Activated T-helper 1 cell treated with anti-CD3 and anti-CD28 coated beads, Interleukin-12 subunit alpha, Interleukin-12 subunit beta, Interleukin-2, Interleukin-4 antibody, amounts not matched to agents 30 ng/mL and 10 ng/mL and 1 ng/mL, durations not matched to agents 14 hours and 24 hours and 36 hours (primary cell): ENCODE measurements around the gene KIRREL3. TPM values are rescaled to one million over a fixed set of nuclear protein-coding genes. Genes with fewer than 3 reads are reported as not detected.

ENCODE experiments used
- DNase-seq: peaks from one replicate; pipeline ENCODE4 v3.0.0; 2021; ENCODE audit warnings: low spot score
- H3K27ac Mint-ChIP-seq: one replicate; pipeline ENCODE4 v1.8.0; 2021; ENCODE audit warnings: mild to moderate bottlenecking, mixed read lengths
- H3K27me3 Mint-ChIP-seq: one replicate; pipeline ENCODE4 v1.8.0; 2022; ENCODE audit warnings: mild to moderate bottlenecking, moderate library complexity, mixed read lengths; ENCODE audit not compliant: insufficient read depth
- H3K36me3 Mint-ChIP-seq: one replicate; pipeline ENCODE4 v1.8.0; 2021; ENCODE audit warnings: low read depth, mixed read lengths
- H3K4me1 Mint-ChIP-seq: one replicate; pipeline ENCODE4 v1.8.0; 2021; ENCODE audit warnings: low read depth, mixed read lengths
- H3K4me3 Mint-ChIP-seq: one replicate; pipeline ENCODE4 v1.8.0; 2021; ENCODE audit warnings: mild to moderate bottlenecking, moderate library complexity, mixed read lengths
- H3K9me3 Mint-ChIP-seq: one replicate; pipeline ENCODE4 v1.8.0; 2021; ENCODE audit warnings: mixed read lengths
- intact Hi-C: fragments of 100-400 bp; cut with micrococcal nuclease; formaldehyde crosslinking; loops from one replicate; pipeline ENCODE4 v1.15.1; 2024
- total RNA-seq: library from RNA; stranded (reverse); gene quantifications from 2 replicates; pipeline ENCODE4 v1.2.3, GENCODE V29; 2022

KIRREL3 gene
- total RNA-seq, 1 donor from 2014 or later = not detected

DNA sequence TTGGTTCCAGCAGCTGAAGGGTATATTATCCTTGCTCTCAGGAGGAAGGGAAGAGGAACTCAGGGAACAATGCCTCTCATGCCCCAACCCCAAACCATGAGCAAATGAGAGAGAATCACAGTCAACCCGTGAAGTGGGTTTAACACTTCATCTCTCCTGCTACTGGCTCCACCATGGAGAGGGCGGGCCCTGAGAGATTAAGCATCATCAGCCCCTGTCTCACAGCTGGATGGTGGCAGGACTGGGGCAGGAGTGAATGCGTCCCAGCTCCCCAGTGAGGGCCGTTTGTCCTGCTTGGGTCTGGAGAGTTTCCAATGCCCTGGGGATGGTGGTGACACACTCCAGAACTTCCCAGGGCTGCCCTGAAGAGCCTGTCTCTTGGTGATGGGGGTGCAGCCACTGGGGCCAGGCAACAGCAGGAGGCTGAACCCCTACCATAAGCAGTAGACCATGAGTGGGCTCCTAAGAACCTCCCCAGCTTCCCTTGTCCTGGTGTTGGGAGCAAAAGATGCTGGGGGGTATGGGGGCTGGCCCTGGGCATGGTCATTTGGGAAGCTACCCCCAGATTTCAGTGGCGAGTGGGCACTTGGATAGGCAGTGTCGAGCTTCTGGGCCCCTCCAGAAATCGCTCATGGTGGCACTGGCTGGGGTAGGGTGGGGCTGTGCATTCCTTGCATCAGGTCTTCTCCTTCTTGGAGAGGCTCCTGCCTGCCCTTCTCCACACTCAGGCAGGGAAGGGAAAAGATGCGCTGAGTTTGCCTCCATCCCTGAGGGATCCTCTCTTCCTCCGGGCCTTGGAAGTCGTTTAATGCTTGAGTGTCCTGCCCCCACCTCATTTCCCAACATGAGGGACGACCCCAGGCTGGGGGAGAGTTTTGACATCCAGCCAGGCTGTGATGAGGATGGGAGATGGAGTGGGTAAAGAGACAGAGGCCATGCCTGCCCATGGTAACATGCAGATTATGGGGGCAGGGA lies 487.5 kb downstream of the KIRREL3 start:
- intact Hi-C loops = no loop called here
- H3K27me3 Mint-ChIP-seq = peaks cover 9% of the 10 kb centered on the region

DNA sequence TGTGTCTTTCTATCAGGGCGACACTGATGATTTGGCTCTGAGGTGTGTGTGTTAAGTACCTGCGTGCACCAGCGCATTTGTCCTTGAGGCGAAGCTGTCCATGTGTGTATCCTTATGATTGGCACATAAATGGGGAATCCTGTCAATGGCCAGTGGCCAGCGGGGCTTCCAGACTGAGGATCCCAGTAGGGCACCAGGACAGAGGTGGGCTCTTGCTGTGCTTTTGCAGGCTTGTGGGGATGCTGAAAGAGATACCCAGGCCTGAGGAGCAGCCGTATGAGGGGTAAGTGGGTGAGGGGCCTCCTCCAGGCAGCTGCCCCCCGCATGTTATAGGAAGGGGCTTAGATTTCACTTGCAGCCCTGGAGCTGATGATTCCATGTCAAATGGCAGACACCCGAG lies 488.3 kb downstream of the KIRREL3 start:
- Mint-ChIP-seq H3K4me1 (no peaks in the 10 kb centered on the region), H3K9me3 (no peaks in the 10 kb centered on the region), H3K36me3 (no peaks in the 10 kb centered on the region), H3K27ac (no peak overlapping the region), H3K4me3 (no peak overlapping the region), H3K27me3 (peaks cover 9% of the 10 kb centered on the region)
- intact Hi-C loops = no loop called here
- no peak for DNase-seq

More for the DNA sequence above, 487.5 kb downstream of the KIRREL3 start:
- DNase-seq = no peak
- Mint-ChIP-seq H3K27ac (no peak overlapping the region), H3K4me3 (no peak overlapping the region), H3K36me3 (no peaks in the 10 kb centered on the region), H3K4me1 (no peaks in the 10 kb centered on the region), H3K9me3 (no peaks in the 10 kb centered on the region)

DNA sequence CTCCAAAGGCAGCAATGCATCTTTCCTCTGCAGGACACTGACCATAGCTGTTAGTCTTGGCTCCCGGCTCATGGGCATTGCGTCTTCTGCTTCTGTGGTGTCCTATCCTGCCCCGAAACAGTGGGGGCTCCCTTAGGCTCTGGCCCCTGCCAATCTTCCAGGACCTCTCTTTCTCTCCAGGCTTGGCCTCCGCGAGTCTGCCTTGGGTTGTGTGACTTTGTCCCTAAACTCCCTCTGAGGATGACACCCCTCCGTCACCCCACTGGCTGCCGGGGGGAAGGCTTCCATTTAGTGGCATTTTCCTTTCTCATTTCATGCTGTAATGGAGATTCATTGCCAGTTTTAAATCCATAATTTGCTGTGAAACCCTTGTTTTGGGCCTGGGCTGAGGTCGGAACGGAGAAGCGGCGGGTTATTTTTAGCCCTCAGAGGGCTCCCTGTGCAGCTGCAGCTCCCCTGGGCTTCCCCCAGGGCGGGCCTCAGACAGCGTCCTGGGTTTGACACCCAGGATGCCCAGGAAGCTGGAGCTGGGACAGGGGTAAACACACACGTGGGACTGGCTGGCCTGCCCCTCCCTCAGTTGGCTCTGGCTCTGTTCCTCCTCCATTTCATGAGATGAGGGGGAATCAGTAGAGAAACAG lies 489.0 kb downstream of the KIRREL3 start:
- intact Hi-C loops = no loop called here
- DNase-seq = no peak
- Mint-ChIP-seq H3K27me3 (peaks cover 9% of the 10 kb centered on the region), H3K4me1 (no peaks in the 10 kb centered on the region), H3K4me3 (no peak overlapping the region), H3K9me3 (no peaks in the 10 kb centered on the region), H3K27ac (no peak overlapping the region), H3K36me3 (no peaks in the 10 kb centered on the region)

DNA sequence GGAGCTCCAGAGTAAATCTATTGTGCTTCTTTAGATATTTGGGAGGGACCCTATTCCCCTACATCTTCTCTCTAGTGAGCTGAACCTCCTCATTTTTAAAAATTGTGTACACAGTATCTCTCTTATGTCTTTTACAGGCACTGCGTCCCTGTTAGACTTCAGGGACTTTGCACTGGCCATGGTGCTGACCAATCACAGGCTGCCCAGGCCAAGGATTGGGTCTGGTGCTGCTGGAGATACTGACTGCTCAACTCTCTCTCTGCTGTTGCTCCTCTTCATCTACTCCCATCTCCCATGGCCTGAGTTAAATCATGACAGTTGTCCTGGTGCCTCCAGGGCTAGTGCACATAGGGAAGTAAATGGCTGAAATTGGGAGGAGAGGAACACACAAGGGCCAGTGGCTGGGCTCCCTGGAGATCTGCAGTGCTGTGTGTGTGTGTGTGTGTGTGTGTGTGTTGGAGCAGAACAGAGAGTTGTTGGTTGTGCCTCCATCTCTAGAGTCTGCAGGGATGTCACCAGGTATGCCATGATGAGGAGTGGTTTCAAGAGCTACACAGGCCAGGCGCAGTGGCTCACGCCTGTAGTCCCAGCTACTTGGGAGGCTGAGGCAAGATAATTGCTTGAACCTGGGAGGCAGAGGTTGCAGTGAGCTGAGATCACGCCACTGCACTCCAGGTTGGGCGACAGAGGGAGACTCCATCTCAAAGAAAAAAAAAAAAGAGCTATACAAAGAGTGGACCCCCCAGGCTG lies 489.8 kb downstream of the KIRREL3 start:
- H3K9me3 Mint-ChIP-seq = no peaks in the 10 kb centered on the region
- no peak overlapping the region for H3K4me3 Mint-ChIP-seq
- no peaks in the 10 kb centered on the region for H3K4me1 Mint-ChIP-seq
- no peak overlapping the region for H3K27ac Mint-ChIP-seq
- no peak for DNase-seq
- intact Hi-C loops = no loop called here
- H3K36me3 Mint-ChIP-seq = no peaks in the 10 kb centered on the region
- peaks cover 9% of the 10 kb centered on the region for H3K27me3 Mint-ChIP-seq

DNA sequence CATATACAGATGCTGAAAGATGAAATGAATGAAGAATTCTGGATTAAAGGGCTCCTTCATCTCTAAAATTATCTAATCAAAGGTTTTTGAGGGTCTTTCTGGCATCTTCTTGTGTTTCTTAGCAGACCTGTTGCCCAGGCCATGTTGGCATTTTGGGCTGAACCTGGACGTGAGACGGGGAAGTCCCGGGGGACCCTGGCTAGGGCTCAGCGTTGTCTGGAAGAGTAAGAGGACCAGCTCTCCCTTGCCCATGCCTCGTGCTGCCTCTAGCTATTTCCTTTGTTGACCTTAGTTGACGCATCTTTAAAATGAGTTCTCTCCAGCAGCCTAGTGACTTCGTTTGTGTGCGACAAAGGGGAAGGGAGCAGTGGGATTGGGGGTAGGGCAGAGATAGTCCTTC lies 492.9 kb downstream of the KIRREL3 start:
- H3K36me3 Mint-ChIP-seq = no peaks in the 10 kb centered on the region
- intact Hi-C loops = no loop called here
- no peak overlapping the region for H3K27ac Mint-ChIP-seq
- H3K4me3 Mint-ChIP-seq = no peak overlapping the region
- DNase-seq = no peak
- no peaks in the 10 kb centered on the region for H3K4me1 Mint-ChIP-seq
- H3K27me3 Mint-ChIP-seq = peaks cover 10% of the 10 kb centered on the region
- no peaks in the 10 kb centered on the region for H3K9me3 Mint-ChIP-seq

DNA sequence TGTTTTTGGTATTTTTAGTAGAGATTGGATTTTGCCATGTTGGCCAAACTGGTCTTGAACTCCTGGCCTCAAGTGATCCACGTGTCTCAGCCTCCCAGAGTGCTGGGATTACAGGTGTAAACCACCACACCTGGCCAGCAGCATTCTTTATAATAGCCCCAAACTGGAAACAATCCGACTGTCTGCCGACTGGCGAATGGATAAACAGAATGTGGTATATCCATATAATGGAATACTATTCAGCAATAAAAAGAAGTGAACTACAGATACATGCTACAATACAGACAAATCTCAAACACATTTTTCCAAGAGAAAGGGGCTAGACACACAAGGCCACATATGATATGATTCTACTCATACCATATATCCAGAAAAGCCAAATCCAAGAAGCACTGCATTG lies 493.8 kb downstream of the KIRREL3 start:
- intact Hi-C loops = no loop called here
- Mint-ChIP-seq H3K4me3 (no peak overlapping the region), H3K36me3 (no peaks in the 10 kb centered on the region), H3K9me3 (no peaks in the 10 kb centered on the region), H3K27ac (no peak overlapping the region), H3K27me3 (peaks cover 17% of the 10 kb centered on the region), H3K4me1 (no peaks in the 10 kb centered on the region)
- DNase-seq = no peak

DNA sequence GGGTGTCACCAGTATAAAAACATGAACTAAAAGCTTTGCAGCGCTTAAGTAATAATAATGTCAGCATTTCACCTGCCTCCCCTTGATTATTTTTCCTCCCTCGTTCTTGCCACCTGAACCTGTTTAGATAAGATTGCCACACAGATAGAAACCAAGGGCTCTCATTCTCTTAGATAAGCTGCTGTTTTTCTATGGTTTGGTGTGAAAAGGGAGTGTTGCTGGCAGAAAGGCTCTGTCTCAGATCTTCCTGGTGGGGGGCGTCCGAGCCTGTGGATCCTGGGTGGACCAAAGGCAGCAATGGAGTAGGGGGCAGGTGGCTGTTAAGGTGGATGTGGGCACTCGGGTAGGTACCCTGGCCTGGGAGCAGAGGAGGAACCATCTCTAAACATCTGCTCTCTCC lies 497.6 kb downstream of the KIRREL3 start:
- Mint-ChIP-seq H3K27ac (no peak overlapping the region), H3K9me3 (no peaks in the 10 kb centered on the region), H3K4me1 (no peaks in the 10 kb centered on the region), H3K27me3 (peaks cover 21% of the 10 kb centered on the region), H3K36me3 (no peaks in the 10 kb centered on the region), H3K4me3 (no peak overlapping the region)
- intact Hi-C loops = no loop called here
- no peak for DNase-seq

DNA sequence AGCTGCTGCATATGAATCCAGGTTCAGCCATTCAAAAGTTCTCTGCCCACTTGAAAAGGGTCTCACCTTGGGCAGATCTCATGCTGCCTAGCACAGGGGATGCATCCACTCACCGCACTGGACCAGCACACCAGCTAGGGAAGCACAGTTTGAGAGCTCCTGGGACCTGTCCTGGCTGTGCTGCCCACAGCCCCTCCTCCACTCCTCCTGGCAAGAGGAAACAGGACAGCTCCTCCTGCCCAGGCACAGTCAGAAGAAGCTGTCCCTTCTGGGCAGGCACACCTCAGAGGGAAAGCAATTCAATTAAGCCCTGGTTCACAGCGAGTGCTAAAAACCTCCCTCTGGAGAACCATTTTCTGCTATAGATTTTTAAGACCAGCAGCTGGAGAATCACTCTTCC lies 498.4 kb downstream of the KIRREL3 start:
- no peak for DNase-seq
- Mint-ChIP-seq H3K27me3 (peaks cover 21% of the 10 kb centered on the region), H3K4me1 (no peaks in the 10 kb centered on the region), H3K27ac (no peak overlapping the region), H3K4me3 (no peak overlapping the region), H3K36me3 (no peaks in the 10 kb centered on the region), H3K9me3 (no peaks in the 10 kb centered on the region)
- intact Hi-C loops = no loop called here

DNA sequence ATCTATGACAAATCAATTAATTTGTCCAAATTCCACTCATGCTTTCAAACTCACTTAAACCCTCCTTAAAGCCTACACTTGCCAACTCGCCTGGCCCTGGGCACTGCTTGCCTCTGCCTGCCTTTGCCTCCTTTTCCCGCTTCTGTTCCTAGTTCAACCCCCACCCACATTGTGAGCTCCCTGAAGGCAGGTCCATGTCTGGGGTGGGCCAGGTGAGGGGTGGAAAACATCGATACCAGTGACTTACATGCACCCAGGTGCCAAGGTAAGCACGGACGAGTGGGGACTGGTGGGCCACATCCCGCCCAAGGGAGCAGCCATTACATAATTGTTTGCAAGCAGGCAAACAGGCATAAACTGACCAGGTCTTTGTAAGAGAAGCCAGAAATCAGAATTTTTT lies 498.9 kb downstream of the KIRREL3 start:
- DNase-seq = no peak
- H3K9me3 Mint-ChIP-seq = no peaks in the 10 kb centered on the region
- H3K36me3 Mint-ChIP-seq = no peaks in the 10 kb centered on the region
- intact Hi-C loops = no loop called here
- H3K27me3 Mint-ChIP-seq = peaks cover 21% of the 10 kb centered on the region
- no peak overlapping the region for H3K4me3 Mint-ChIP-seq
- no peak overlapping the region for H3K27ac Mint-ChIP-seq
- H3K4me1 Mint-ChIP-seq = no peaks in the 10 kb centered on the region

DNA sequence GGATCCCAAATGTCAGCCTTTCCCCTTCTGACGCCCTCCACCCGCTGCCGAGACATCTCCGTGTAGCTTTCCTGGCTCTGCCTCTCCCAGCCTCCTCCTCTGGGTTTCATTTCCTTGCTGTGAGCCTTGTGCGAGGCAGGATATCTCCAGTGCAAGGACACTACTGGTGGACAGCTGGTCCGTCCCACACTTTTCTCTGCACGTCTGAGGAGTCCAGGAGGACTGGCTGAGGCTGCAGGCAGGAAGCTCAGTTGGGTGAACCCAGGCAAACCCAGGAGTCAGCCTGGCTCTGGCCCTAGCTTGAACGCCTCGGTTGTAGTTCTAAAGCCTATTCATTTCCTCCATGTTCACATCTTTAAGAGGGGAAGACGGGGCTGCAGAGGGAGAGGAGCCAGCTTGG lies 499.6 kb downstream of the KIRREL3 start:
- intact Hi-C loops = no loop called here
- no peaks in the 10 kb centered on the region for H3K9me3 Mint-ChIP-seq
- H3K4me3 Mint-ChIP-seq = no peak overlapping the region
- H3K4me1 Mint-ChIP-seq = no peaks in the 10 kb centered on the region
- DNase-seq = no peak
- peaks cover 21% of the 10 kb centered on the region for H3K27me3 Mint-ChIP-seq
- H3K27ac Mint-ChIP-seq = no peak overlapping the region
- H3K36me3 Mint-ChIP-seq = no peaks in the 10 kb centered on the region

DNA sequence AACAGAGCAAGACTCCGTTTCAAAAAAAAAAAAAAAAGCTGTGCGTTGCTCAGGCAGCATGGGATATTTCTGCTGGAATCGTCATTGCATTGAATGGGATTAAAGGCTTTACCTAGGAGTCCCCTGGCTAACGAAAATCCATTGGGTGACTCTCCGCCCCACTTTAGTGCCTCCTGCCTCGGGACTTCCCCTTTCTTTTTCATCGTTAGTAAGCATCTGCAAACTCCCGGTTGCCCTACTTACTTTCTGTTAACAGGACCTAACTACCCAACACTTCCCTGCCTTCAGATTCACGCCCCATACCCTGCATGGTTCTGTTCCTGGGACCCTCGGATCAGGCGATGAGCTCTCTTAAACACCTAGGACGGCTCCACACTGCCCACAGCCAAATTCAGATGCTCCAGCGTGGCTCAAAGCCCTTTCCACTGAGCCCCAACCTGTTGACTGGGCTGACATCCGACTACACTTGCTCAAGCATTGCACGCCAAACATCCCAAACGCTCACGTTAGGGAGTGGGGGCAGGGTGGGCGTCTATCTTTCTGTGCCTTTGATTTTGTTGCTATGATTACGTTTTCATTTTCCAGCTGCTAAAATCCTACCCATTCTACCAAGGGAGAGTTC lies 501.3 kb downstream of the KIRREL3 start:
- H3K36me3 Mint-ChIP-seq = no peaks in the 10 kb centered on the region
- H3K27me3 Mint-ChIP-seq = peaks cover 25% of the 10 kb centered on the region
- intact Hi-C loops = no loop called here
- no peak overlapping the region for H3K27ac Mint-ChIP-seq
- no peak for DNase-seq
- H3K9me3 Mint-ChIP-seq = no peaks in the 10 kb centered on the region
- no peaks in the 10 kb centered on the region for H3K4me1 Mint-ChIP-seq
- H3K4me3 Mint-ChIP-seq = no peak overlapping the region

DNA sequence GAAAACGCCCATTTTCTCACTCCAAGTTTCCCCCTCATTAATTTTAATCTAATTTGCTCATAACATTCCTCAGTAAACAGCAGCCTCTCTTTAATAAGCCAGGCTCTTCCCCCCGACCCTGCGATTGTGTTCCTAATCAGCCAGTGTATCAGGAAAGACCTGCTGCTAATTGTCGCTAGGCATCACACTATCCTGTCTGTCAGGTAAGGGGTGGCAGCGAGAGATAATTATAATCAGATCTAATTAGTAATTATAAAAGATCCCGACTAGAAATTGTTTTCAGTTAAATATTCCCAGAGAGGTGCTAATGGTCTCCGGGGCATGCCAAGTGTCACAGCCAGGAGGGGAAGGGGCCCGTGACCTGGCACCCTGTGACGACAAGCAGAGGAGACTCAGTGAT lies 502.3 kb downstream of the KIRREL3 start:
- H3K27ac Mint-ChIP-seq = no peak overlapping the region

More for the DNA sequence above, 502.3 kb downstream of the KIRREL3 start:
- H3K9me3 Mint-ChIP-seq = no peaks in the 10 kb centered on the region
- DNase-seq = no peak
- H3K4me3 Mint-ChIP-seq = no peak overlapping the region
- H3K4me1 Mint-ChIP-seq = no peaks in the 10 kb centered on the region
- intact Hi-C loops = no loop called here
- H3K36me3 Mint-ChIP-seq = no peaks in the 10 kb centered on the region
- peaks cover 21% of the 10 kb centered on the region for H3K27me3 Mint-ChIP-seq
